Panc1 (cell line): ENCODE measurements around the gene PIP4K2A. TPM values are rescaled to one million over a fixed set of nuclear protein-coding genes. Genes with fewer than 3 reads are reported as not detected.

Experiments used
- ATAC-seq: fragments of 200-7000 bp; cut with Tn5 transposase; 2 replicates; pipeline ENCODE4 v1.9.1; 2020; ENCODE audit warnings: mild to moderate bottlenecking, moderate library complexity
- BruUV-seq: library from RNA; stranded (reverse); fragments of 400-500 nt; replicated peaks from 2 replicates; lab custom pipeline; 2021; lab: Mats Ljungman, UMichigan
- CTCF ChIA-PET: fragments of 300-600 bp; sonication (Branson Sonifier 250); formaldehyde crosslinking; loops from one replicate; lab custom pipeline; 2022; ENCODE audit warnings: antibody characterized with exemption; lab: Charles Lee
- POLR2A ChIA-PET: fragments of 300-600 bp; sonication (Branson Sonifier 250); formaldehyde crosslinking; loops from one replicate; lab custom pipeline; 2022; ENCODE audit warnings: antibody characterized with exemption; lab: Charles Lee
- DNase-seq: peaks from one replicate; pipeline ENCODE4 v3.0.0-alpha.2; 2010; ENCODE audit warnings: low read depth, low spot score
- H3K27ac ChIP-seq: 2 replicates; pipeline ENCODE4 v1.5.1; 2011; ENCODE audit warnings: mild to moderate bottlenecking, low read length, inconsistent platforms
- H3K27me3 ChIP-seq: fragments of 200-500 bp; sonication (Bioruptor generic); 2 replicates; pipeline ENCODE4 v1.6.0; 2014; ENCODE audit warnings: low read length, inconsistent platforms; ENCODE audit not compliant: control insufficient read depth, insufficient read depth
- H3K36me3 ChIP-seq: fragments of 200-500 bp; sonication (Bioruptor generic); 2 replicates; pipeline ENCODE4 v1.5.1; 2014; ENCODE audit warnings: inconsistent platforms, mild to moderate bottlenecking, low read length, moderate library complexity; ENCODE audit not compliant: control insufficient read depth, insufficient read depth
- H3K4me1 ChIP-seq: 2 replicates; pipeline ENCODE4 v1.5.1; 2011; ENCODE audit warnings: inconsistent platforms, mild to moderate bottlenecking, low read length, moderate library complexity; ENCODE audit not compliant: control insufficient read depth, insufficient read depth
- H3K4me3 ChIP-seq, 2 experiments: 2 replicates each; pipeline ENCODE4 v1.5.1; 2011 to 2012; ENCODE audit warnings: low read depth in 2 of 2, low read length in 2 of 2, mild to moderate bottlenecking in 2 of 2, inconsistent platforms in 1 of 2, moderate library complexity in 1 of 2
- H3K9me3 ChIP-seq: fragments of 200-500 bp; sonication (Bioruptor generic); 2 replicates; pipeline ENCODE4 v1.5.1; 2014; ENCODE audit warnings: low read depth, mild to moderate bottlenecking, inconsistent platforms, low read length, moderate library complexity; ENCODE audit not compliant: control insufficient read depth, insufficient read depth
- POLR2AphosphoS5 ChIP-seq: IDR thresholded peaks from 2 replicates; pipeline ENCODE4 v1.6.1; 2012; ENCODE audit warnings: mild to moderate bottlenecking, low read depth, low read length, moderate library complexity
- SIN3A ChIP-seq: IDR thresholded peaks from 2 replicates; pipeline ENCODE4 v1.6.1; 2012; ENCODE audit warnings: low read depth, mild to moderate bottlenecking, low read length, moderate library complexity, borderline replicate concordance; ENCODE audit not compliant: insufficient read depth
- TCF7L2 ChIP-seq: IDR thresholded peaks from 2 replicates; pipeline ENCODE4 v1.6.1; 2011; ENCODE audit warnings: mild to moderate bottlenecking, low read depth, low read length, inconsistent platforms
- in situ Hi-C: cut with HindIII; loops from 2 replicates; pipeline ENCODE4 v1.10.0; 2016; ENCODE audit warnings: low sequenced_read_pairs, low pct_unique_long_range_greater_than_20kb
- intact Hi-C: fragments of 100-400 bp; cut with micrococcal nuclease; formaldehyde crosslinking; loops from one replicate; pipeline ENCODE4 v1.10.0; 2022; ENCODE audit not compliant: unreplicated experiment
- total RNA-seq: library from RNA; stranded (reverse); gene quantifications from one replicate; pipeline ENCODE4 v1.2.1, GENCODE V29; 2021; ENCODE audit not compliant: unreplicated experiment
- TF ChIP-seq, protein P1 (sequence below): fragments of 450-650 bp; IDR thresholded peaks from 2 replicates; pipeline ENCODE4 v1.5.1; 2017; ENCODE audit warnings: mild to moderate bottlenecking
- TF ChIP-seq, protein P2 (sequence below), 2 experiments: IDR thresholded peaks; 2 replicates each; pipeline ENCODE4 v1.6.1; 2011 to 2012; ENCODE audit warnings: low read depth in 2 of 2, control low read depth in 1 of 2, low read length in 1 of 2, mild to moderate bottlenecking in 1 of 2, moderate library complexity in 1 of 2; ENCODE audit not compliant: insufficient read depth in 1 of 2

PIP4K2A gene
- total RNA-seq, 1 experiment from 2014 or later, result 25.2 TPM

DNA sequence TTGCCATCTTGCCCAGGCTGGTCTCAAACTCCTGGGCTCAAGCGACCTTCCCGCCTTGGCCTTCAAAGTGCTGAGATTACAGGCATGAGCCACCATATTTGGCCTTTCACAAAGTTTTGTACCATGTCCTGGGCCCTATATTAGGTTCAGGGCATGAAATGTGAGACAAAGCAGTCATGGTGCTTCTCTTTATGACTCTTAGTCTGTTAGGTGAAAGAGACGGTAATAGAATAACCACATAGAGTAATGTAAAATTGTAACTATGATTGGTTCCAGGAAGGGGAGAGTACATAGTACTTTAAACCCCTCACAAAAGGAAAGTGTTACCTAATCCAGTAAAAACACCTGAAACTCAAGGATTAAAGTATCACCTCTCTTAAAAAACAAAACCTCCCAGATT is 224.4 kb downstream of the PIP4K2A start:
- H3K27ac ChIP-seq, result no peak overlapping the region
- H3K36me3 ChIP-seq, result no peaks in the 10 kb centered on the region
- DNase-seq (no peak), ATAC-seq (no peak)
- H3K4me1 ChIP-seq, result no peaks in the 10 kb centered on the region
- CTCF ChIA-PET, result no interaction called here
- TF ChIP-seq POLR2AphosphoS5, result no peak
- TF ChIP-seq, protein P1, sequence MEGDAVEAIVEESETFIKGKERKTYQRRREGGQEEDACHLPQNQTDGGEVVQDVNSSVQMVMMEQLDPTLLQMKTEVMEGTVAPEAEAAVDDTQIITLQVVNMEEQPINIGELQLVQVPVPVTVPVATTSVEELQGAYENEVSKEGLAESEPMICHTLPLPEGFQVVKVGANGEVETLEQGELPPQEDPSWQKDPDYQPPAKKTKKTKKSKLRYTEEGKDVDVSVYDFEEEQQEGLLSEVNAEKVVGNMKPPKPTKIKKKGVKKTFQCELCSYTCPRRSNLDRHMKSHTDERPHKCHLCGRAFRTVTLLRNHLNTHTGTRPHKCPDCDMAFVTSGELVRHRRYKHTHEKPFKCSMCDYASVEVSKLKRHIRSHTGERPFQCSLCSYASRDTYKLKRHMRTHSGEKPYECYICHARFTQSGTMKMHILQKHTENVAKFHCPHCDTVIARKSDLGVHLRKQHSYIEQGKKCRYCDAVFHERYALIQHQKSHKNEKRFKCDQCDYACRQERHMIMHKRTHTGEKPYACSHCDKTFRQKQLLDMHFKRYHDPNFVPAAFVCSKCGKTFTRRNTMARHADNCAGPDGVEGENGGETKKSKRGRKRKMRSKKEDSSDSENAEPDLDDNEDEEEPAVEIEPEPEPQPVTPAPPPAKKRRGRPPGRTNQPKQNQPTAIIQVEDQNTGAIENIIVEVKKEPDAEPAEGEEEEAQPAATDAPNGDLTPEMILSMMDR, result no peak
- TF ChIP-seq, protein P2, sequence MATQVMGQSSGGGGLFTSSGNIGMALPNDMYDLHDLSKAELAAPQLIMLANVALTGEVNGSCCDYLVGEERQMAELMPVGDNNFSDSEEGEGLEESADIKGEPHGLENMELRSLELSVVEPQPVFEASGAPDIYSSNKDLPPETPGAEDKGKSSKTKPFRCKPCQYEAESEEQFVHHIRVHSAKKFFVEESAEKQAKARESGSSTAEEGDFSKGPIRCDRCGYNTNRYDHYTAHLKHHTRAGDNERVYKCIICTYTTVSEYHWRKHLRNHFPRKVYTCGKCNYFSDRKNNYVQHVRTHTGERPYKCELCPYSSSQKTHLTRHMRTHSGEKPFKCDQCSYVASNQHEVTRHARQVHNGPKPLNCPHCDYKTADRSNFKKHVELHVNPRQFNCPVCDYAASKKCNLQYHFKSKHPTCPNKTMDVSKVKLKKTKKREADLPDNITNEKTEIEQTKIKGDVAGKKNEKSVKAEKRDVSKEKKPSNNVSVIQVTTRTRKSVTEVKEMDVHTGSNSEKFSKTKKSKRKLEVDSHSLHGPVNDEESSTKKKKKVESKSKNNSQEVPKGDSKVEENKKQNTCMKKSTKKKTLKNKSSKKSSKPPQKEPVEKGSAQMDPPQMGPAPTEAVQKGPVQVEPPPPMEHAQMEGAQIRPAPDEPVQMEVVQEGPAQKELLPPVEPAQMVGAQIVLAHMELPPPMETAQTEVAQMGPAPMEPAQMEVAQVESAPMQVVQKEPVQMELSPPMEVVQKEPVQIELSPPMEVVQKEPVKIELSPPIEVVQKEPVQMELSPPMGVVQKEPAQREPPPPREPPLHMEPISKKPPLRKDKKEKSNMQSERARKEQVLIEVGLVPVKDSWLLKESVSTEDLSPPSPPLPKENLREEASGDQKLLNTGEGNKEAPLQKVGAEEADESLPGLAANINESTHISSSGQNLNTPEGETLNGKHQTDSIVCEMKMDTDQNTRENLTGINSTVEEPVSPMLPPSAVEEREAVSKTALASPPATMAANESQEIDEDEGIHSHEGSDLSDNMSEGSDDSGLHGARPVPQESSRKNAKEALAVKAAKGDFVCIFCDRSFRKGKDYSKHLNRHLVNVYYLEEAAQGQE (IDR thresholded peaks at IDR 0.05; ENCODE audit: insufficient read depth in 1 of 2, low read depth in 2 of 2, low read length in 1 of 2), result no peak
- no peak for TF ChIP-seq SIN3A
- TF ChIP-seq TCF7L2, result no peak
- BruUV-seq, result no TSS peak
- no peak overlapping the region for H3K4me3 ChIP-seq
- POLR2A ChIA-PET, result no interaction called here
- no peaks in the 10 kb centered on the region; the same call in 1 of the 2 replicates for H3K27me3 ChIP-seq
- intact Hi-C loops (no loop called here), in situ Hi-C loops (no loop called here)
- no peaks in the 10 kb centered on the region for H3K9me3 ChIP-seq

DNA sequence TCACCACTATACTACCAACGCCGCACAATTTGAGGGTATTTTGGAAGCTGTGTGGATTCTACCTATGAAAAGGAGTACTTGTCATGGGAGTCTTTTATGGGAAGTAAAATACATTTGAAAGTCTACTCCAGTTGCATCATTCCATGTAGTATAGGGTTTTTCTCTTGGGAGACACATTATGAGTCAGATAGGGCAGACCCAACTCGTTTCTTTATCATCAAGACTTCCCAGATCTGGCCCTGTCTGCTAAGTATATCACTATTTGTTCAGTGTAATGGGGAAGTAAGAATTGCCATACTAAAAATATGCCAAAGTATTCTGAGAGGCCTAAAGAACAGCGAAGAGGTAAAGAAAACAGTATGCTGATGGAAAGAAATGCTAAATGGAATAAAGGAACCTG is 224.9 kb downstream of the PIP4K2A start:
- no peak for TF ChIP-seq SIN3A
- CTCF ChIA-PET, result no interaction called here
- Histone ChIP-seq H3K9me3 (no peaks in the 10 kb centered on the region), H3K36me3 (no peaks in the 10 kb centered on the region), H3K27ac (no peak overlapping the region), H3K4me1 (no peaks in the 10 kb centered on the region), H3K27me3 (no peaks in the 10 kb centered on the region), H3K4me3 (no peak overlapping the region)
- no peak for ATAC-seq
- intact Hi-C loops, result no loop called here
- no TSS peak for BruUV-seq
- in situ Hi-C loops, result no loop called here
- no peak for DNase-seq
- POLR2A ChIA-PET, result no interaction called here

DNA sequence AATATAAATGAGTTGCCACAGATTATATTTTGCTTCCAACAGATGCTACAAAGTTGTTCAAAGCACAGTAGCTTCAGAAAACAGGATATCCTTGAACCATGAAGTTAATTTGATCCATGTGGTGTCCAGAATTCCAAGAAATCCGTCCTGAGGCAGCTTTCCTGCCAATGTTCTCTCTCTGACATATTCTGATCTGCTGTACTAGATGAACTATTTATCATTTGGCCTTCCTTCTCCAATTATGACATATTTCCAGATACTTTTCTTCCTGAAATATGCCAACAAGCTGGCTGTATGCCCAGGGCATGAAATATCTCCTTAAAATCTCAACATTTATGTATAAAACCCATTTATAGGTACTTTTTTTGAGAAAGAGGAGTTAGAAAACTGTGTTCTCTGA is 227.9 kb downstream of the PIP4K2A start:
- H3K27ac ChIP-seq, result no peak overlapping the region
- ChIA-PET CTCF (no interaction called here), POLR2A (no interaction called here)
- TF ChIP-seq TCF7L2 (no peak), POLR2AphosphoS5 (no peak), SIN3A (no peak)
- TF ChIP-seq, protein P1, result no peak
- TF ChIP-seq, protein P2 (IDR thresholded peaks at IDR 0.05; ENCODE audit: insufficient read depth in 1 of 2, low read depth in 2 of 2, low read length in 1 of 2), result no peak
- no TSS peak for BruUV-seq
- no peaks in the 10 kb centered on the region for H3K36me3 ChIP-seq
- no peak for DNase-seq
- H3K9me3 ChIP-seq, result no peaks in the 10 kb centered on the region
- no peaks in the 10 kb centered on the region for H3K27me3 ChIP-seq
- intact Hi-C loops, result no loop called here
- no peak overlapping the region for H3K4me3 ChIP-seq
- no peaks in the 10 kb centered on the region for H3K4me1 ChIP-seq
- ATAC-seq, result no peak
- in situ Hi-C loops, result no loop called here
